ENCODE results near the gene AGPAT3. TPM values are rescaled to one million over a fixed set of nuclear protein-coding genes. Genes with fewer than 3 reads are reported as not detected.

Gene AGPAT3
- total and polyA plus RNA-seq, 10 of the 15 experiments (the other 5 are each of a cell fraction or from before 2014, with no cell fraction given): 1.2 to 110 (median 30.8) TPM

DNA sequence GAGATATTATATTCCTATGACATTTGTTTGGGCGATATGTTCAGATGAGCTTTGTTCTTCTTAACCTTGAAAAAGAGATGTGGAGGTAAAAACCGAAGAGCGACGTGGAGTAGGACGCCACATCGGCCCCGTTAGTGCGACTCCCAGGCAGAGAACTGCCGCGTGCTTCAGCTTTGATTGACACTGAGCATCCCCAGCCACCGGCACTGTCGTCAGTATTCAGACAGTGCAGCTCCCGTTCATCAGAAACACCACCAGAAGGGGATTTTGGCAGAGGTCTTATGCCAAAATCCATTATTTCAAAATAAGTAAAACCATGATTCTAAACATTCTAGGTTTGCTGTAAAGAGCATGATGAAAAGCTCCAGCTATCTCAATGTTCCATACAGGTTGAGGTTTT, 66.5 kb downstream of the AGPAT3 start:
- in situ Hi-C loops (cut with MboI) (no loop called here), intact Hi-C loops (cut with micrococcal nuclease; ENCODE audit: unreplicated experiment) (no loop called here)
- ChIA-PET SMC1A (ENCODE audit: uncharacterized antibody, unreplicated experiment) (interaction anchor here (1.1 kb wide), 1 partner anchor 16 kb away, joined by 4 read pairs; no protein-coding TSS in a partner anchor), POLR2A (interaction anchor here (0.6 to 1.2 kb wide), 2 partner anchors 10 to 17 kb away, joined by 3 read pairs; no protein-coding TSS in a partner anchor), RAD21 (ENCODE audit: unreplicated experiment) (interaction anchor here (0.9 to 1.0 kb wide), 2 partner anchors 8 to 11 kb away, joined by 4 to 5 read pairs; no protein-coding TSS in a partner anchor), CTCF (interaction anchor here (1.3 to 1.9 kb wide), 2 partner anchors 9 to 10 kb away, joined by 3 to 5 read pairs; no protein-coding TSS in a partner anchor)
- Histone ChIP-seq H3K4me1 (ENCODE audit: control insufficient read depth, insufficient read depth, low read length) (0 out of 2 replicates have a peak, but pooled peaks cover 3% of the 10 kb centered on the region), H3K36me3 (ENCODE audit: control insufficient read depth in 2 of 2, insufficient read depth in 2 of 2, low read length in 1 of 2) (peaks cover 21 to 35% of the 10 kb centered on the region in 2 experiments; a peak in 3 of 4 replicates), H3K9ac (ENCODE audit: control insufficient read depth, insufficient read depth, low read length) (no peak overlapping the region), H3K27ac (ENCODE audit: control insufficient read depth, insufficient read depth) (no peak overlapping the region), H3K4me2 (ENCODE audit: control insufficient read depth, insufficient read depth) (no peak overlapping the region), H4K20me1 (ENCODE audit: control insufficient read depth, insufficient read depth) (no peaks in the 10 kb centered on the region), H3K27me3 (replicated peaks in 1 of 2; ENCODE audit: control insufficient read depth in 2 of 2, insufficient read depth in 2 of 2, low read length in 1 of 2) (no peaks in the 10 kb centered on the region), H3K9me3 (replicated peaks; ENCODE audit: control insufficient read depth, insufficient read depth, low read length) (no peaks in the 10 kb centered on the region), H3K4me3 (no peak overlapping the region), H3K79me2 (ENCODE audit: control insufficient read depth, insufficient read depth, low read length) (peaks cover 20% of the 10 kb centered on the region), H2AFZ (ENCODE audit: control insufficient read depth, low read depth, low read length) (no peak overlapping the region)
- FAIRE-seq: no peak
- whole genome bisulfite sequencing (ENCODE audit: insufficient coverage, insufficient replicate concordance, low lambda C conversion rate, missing lambda C conversion rate): 98% methylated on average over 13 of the region's 13 CpGs
- ATAC-seq: no peak
- BruUV-seq (replicated peaks): no TSS peak
- no peak for DNase-seq (ENCODE audit: low read depth, low spot score)
- TF ChIP-seq CEBPB (IDR thresholded peaks at IDR 0.05; ENCODE audit: borderline replicate concordance in 1 of 2, low read depth in 2 of 2, low read length in 2 of 2) (no peak), TCF7 (IDR thresholded peaks at IDR 0.05; ENCODE audit: borderline replicate concordance) (no peak), RAD51 (IDR thresholded peaks at IDR 0.05) (no peak), FOXK2 (IDR thresholded peaks at IDR 0.05) (no peak), NBN (IDR thresholded peaks at IDR 0.05) (no peak), MEF2B (IDR thresholded peaks at IDR 0.05; ENCODE audit: partially characterized antibody, poor library complexity, severe bottlenecking) (no peak), BMI1 (IDR thresholded peaks at IDR 0.05; ENCODE audit: borderline replicate concordance) (no peak), PAX8 (IDR thresholded peaks at IDR 0.05) (no peak), SREBF1 (IDR thresholded peaks at IDR 0.05; ENCODE audit: low read length) (no peak), NFIC (IDR thresholded peaks at IDR 0.05; ENCODE audit: low read depth, low read length) (no peak), RAD21 (IDR thresholded peaks at IDR 0.05; ENCODE audit: insufficient read depth, low read depth, low read length) (no peak), NR2C1 (IDR thresholded peaks at IDR 0.05) (no peak)
- TF ChIP-seq, protein P1, sequence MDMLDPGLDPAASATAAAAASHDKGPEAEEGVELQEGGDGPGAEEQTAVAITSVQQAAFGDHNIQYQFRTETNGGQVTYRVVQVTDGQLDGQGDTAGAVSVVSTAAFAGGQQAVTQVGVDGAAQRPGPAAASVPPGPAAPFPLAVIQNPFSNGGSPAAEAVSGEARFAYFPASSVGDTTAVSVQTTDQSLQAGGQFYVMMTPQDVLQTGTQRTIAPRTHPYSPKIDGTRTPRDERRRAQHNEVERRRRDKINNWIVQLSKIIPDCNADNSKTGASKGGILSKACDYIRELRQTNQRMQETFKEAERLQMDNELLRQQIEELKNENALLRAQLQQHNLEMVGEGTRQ (IDR thresholded peaks at IDR 0.05; ENCODE audit: borderline replicate concordance, low read depth, low read length): no peak
- TF ChIP-seq, protein P2, sequence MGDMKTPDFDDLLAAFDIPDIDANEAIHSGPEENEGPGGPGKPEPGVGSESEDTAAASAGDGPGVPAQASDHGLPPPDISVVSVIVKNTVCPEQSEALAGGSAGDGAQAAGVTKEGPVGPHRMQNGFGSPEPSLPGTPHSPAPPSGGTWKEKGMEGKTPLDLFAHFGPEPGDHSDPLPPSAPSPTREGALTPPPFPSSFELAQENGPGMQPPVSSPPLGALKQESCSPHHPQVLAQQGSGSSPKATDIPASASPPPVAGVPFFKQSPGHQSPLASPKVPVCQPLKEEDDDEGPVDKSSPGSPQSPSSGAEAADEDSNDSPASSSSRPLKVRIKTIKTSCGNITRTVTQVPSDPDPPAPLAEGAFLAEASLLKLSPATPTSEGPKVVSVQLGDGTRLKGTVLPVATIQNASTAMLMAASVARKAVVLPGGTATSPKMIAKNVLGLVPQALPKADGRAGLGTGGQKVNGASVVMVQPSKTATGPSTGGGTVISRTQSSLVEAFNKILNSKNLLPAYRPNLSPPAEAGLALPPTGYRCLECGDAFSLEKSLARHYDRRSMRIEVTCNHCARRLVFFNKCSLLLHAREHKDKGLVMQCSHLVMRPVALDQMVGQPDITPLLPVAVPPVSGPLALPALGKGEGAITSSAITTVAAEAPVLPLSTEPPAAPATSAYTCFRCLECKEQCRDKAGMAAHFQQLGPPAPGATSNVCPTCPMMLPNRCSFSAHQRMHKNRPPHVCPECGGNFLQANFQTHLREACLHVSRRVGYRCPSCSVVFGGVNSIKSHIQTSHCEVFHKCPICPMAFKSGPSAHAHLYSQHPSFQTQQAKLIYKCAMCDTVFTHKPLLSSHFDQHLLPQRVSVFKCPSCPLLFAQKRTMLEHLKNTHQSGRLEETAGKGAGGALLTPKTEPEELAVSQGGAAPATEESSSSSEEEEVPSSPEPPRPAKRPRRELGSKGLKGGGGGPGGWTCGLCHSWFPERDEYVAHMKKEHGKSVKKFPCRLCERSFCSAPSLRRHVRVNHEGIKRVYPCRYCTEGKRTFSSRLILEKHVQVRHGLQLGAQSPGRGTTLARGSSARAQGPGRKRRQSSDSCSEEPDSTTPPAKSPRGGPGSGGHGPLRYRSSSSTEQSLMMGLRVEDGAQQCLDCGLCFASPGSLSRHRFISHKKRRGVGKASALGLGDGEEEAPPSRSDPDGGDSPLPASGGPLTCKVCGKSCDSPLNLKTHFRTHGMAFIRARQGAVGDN (IDR thresholded peaks at IDR 0.05): no peak
